RWPE2 (cell line): Measurements from ENCODE around the gene FLRT1.

ENCODE experiments used
- ATAC-seq: fragments of 200-7000 bp; cut with Tn5 transposase; 3 replicates; pipeline ENCODE4 v1.9.1; 2021; ENCODE audit warnings: low read depth
- DNase-seq: peaks from one replicate; pipeline ENCODE4 v3.0.0-alpha.2; 2020; ENCODE audit warnings: low spot score
- H3K27ac ChIP-seq: fragments of 450-650 bp; 2 replicates; pipeline ENCODE4 v1.5.1; 2017; ENCODE audit warnings: mild to moderate bottlenecking; ENCODE audit not compliant: poor library complexity, severe bottlenecking
- H3K27me3 ChIP-seq: fragments of 250-450 bp; sonication (Bioruptor Pico); 2 replicates; pipeline ENCODE4 v1.5.1; 2021; ENCODE audit warnings: mild to moderate bottlenecking, moderate library complexity; ENCODE audit not compliant: insufficient read depth, poor library complexity, severe bottlenecking
- H3K36me3 ChIP-seq: fragments of 250-450 bp; sonication (Bioruptor Pico); 2 replicates; pipeline ENCODE4 v1.5.1; 2020; ENCODE audit warnings: low read depth, mild to moderate bottlenecking, moderate library complexity
- H3K4me1 ChIP-seq: fragments of 250-450 bp; sonication (Bioruptor Pico); 2 replicates; pipeline ENCODE4 v1.5.1; 2021; ENCODE audit warnings: mild to moderate bottlenecking, moderate library complexity; ENCODE audit not compliant: insufficient read depth, poor library complexity, severe bottlenecking
- H3K4me3 ChIP-seq: fragments of 250-450 bp; sonication (Bioruptor Pico); 2 replicates; pipeline ENCODE4 v1.5.1; 2021; ENCODE audit warnings: mild to moderate bottlenecking, moderate library complexity; ENCODE audit not compliant: severe bottlenecking
- H3K9me3 ChIP-seq: fragments of 250-450 bp; sonication (Bioruptor Pico); 2 replicates; pipeline ENCODE4 v1.5.1; 2021; ENCODE audit warnings: mild to moderate bottlenecking, moderate library complexity; ENCODE audit not compliant: severe bottlenecking
- TF ChIP-seq, protein P1 (sequence below): fragments of 450-650 bp; IDR thresholded peaks from one replicate; pipeline ENCODE4 v1.5.1; 2017; ENCODE audit warnings: mild to moderate bottlenecking, moderate library complexity; ENCODE audit not compliant: poor library complexity, severe bottlenecking

FLRT1 gene

DNA sequence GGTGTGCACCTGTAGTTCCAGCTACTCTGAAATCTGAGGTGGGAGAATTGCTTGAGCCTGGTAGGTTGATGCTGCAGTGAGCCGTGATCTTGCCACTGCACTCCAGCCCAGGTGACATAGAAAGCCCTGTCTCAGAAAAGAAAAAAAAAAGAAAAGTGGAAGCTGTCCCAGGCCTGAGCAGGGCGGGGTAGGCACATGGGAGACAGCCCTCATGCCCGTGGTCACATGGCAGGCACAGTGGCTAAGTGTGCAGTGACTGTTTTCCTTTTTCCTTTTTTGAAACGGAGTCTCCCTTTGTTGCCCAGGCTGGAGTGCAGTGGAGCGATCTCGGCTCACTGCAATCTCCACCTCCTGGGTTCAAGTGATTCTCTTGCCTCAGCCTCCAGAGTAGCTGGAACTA is 41.7 kb upstream of the FLRT1 start:
- DNase-seq (no peak), ATAC-seq (no peak)

DNA sequence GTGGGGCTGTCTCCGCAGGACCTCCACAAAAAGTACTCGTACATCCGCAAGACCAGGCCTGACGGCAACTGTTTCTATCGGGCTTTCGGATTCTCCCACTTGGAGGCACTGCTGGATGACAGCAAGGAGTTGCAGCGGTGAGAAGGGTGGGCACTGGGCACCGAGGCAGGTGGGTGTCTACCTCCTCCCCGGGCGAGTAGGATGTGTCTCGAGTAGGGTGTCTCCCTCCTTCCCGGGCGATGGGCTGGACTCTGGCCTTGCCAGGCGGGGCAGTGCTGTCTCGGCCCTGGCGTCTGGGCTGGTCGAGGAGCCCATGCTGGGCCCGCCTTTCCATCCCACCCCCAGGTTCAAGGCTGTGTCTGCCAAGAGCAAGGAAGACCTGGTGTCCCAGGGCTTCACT is 39.2 kb upstream of the FLRT1 start:
- H3K36me3 ChIP-seq = peaks cover 40% of the 10 kb centered on the region
- H3K9me3 ChIP-seq = no peaks in the 10 kb centered on the region
- no peak overlapping the region for H3K4me3 ChIP-seq
- peaks cover 7% of the 10 kb centered on the region for H3K4me1 ChIP-seq
- TF ChIP-seq, protein P1, sequence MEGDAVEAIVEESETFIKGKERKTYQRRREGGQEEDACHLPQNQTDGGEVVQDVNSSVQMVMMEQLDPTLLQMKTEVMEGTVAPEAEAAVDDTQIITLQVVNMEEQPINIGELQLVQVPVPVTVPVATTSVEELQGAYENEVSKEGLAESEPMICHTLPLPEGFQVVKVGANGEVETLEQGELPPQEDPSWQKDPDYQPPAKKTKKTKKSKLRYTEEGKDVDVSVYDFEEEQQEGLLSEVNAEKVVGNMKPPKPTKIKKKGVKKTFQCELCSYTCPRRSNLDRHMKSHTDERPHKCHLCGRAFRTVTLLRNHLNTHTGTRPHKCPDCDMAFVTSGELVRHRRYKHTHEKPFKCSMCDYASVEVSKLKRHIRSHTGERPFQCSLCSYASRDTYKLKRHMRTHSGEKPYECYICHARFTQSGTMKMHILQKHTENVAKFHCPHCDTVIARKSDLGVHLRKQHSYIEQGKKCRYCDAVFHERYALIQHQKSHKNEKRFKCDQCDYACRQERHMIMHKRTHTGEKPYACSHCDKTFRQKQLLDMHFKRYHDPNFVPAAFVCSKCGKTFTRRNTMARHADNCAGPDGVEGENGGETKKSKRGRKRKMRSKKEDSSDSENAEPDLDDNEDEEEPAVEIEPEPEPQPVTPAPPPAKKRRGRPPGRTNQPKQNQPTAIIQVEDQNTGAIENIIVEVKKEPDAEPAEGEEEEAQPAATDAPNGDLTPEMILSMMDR = no peak
- H3K27me3 ChIP-seq = no peaks in the 10 kb centered on the region
- DNase-seq (no peak), ATAC-seq (no peak)
- H3K27ac ChIP-seq = no peak overlapping the region

More for the DNA sequence above, 41.7 kb upstream of the FLRT1 start:
- H3K9me3 ChIP-seq = no peaks in the 10 kb centered on the region
- no peak overlapping the region for H3K4me3 ChIP-seq
- H3K4me1 ChIP-seq = no peaks in the 10 kb centered on the region
- TF ChIP-seq, protein P1 = no peak
- no peak overlapping the region for H3K27ac ChIP-seq
- H3K27me3 ChIP-seq = no peaks in the 10 kb centered on the region
- peaks cover 59% of the 10 kb centered on the region for H3K36me3 ChIP-seq

DNA sequence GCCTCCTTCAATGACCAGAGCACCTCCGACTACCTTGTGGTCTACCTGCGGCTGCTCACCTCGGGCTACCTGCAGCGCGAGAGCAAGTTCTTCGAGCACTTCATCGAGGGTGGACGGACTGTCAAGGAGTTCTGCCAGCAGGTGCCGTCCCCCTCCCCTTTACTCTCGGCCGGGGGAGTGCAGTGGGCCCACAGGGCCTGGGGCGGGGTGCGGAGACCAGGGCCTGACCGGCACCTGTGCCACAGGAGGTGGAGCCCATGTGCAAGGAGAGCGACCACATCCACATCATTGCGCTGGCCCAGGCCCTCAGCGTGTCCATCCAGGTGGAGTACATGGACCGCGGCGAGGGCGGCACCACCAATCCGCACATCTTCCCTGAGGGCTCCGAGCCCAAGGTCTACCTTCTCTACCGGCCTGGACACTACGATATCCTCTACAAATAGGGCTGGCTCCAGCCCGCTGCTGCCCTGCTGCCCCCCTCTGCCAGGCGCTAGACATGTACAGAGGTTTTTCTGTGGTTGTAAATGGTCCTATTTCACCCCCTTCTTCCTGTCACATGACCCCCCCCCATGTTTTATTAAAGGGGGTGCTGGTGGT is 38.5 kb upstream of the FLRT1 start:
- Histone ChIP-seq H3K36me3 (peaks cover 38% of the 10 kb centered on the region), H3K4me1 (peaks cover 7% of the 10 kb centered on the region), H3K9me3 (no peaks in the 10 kb centered on the region), H3K27me3 (no peaks in the 10 kb centered on the region), H3K27ac (no peak overlapping the region), H3K4me3 (no peak overlapping the region)
- TF ChIP-seq, protein P1 = no peak
- ATAC-seq = no peak
- DNase-seq = no peak

DNA sequence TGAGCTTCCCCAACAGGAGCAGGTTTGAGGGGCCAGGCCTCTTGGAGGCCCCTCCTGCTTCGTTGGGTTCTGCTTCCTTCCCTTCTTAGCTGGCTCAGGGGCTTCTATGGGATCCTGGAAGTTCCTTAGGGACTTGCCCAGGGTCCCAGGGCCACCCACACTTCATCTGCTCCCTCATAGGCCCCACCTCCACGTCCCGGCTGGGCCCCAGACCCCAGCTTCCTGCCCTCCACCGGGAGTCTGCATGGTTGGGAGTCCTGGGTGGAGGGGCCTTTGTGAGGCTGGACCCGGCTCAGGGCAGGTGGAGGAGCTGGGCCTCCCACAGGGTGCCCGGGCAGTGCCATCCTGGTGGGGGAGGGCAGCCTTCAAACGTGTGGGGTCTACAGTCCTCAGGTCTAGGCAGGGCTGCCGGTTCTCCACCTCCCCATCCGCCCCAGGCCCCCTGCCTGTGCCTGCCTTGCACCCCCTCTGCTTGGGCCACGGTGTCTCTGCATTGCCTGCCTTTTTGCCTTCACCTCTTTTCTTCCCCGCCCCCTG is 37.9 kb upstream of the FLRT1 start:
- no peak overlapping the region for H3K4me3 ChIP-seq
- no peak overlapping the region for H3K27ac ChIP-seq
- peak; percentile 57 for DNase-seq
- no peak for ATAC-seq
- H3K4me1 ChIP-seq = peaks cover 7% of the 10 kb centered on the region
- H3K27me3 ChIP-seq = no peaks in the 10 kb centered on the region
- H3K36me3 ChIP-seq = peaks cover 37% of the 10 kb centered on the region
- TF ChIP-seq, protein P1 = no peak
- H3K9me3 ChIP-seq = no peaks in the 10 kb centered on the region
